ENCODE results near the gene CCDC91.

Gene CCDC91

GRCh38 chr12:28591831-28592230 is 401.6 kb downstream of the CCDC91 start:
- TF ChIP-seq RARB (CRISPR knock-in tag; IDR thresholded peaks at IDR 0.05) = no peak
- TF ChIP-seq ISL1 (CRISPR knock-in tag; IDR thresholded peaks at IDR 0.05) = no peak
- TF ChIP-seq ESRRG (CRISPR knock-in tag; IDR thresholded peaks at IDR 0.05) = no peak
- no peak for TF ChIP-seq ZFP30 (CRISPR knock-in tag; IDR thresholded peaks at IDR 0.05)
- ATAC-seq = no peak

Data from SK-N-SH treated with all-trans-retinoic acid at 6 μM for 48 hours (cell line).